SK-N-MC (cell line): Measurements from ENCODE around the gene CALML3.

ENCODE experiments used
- DNase-seq: peaks from one replicate; pipeline ENCODE4 v3.0.0-alpha.2; 2011; ENCODE audit warnings: low read depth, low spot score
- H3K27ac ChIP-seq: fragments of 200-600 bp; sonication (generic); 2 replicates; pipeline ENCODE4 v1.5.1; 2016; ENCODE audit warnings: mixed run types
- H3K36me3 ChIP-seq: fragments of 200-600 bp; sonication (generic); 2 replicates; pipeline ENCODE4 v1.6.1; 2017; ENCODE audit warnings: antibody characterized with exemption, low read length, mixed read lengths; ENCODE audit not compliant: insufficient read depth
- H3K4me3 ChIP-seq: fragments of 200-600 bp; sonication (generic); 2 replicates; pipeline ENCODE4 v1.5.1; 2016
- H3K9ac ChIP-seq: fragments of 200-600 bp; sonication (generic); 2 replicates; pipeline ENCODE4 v1.8.0; 2017; ENCODE audit warnings: mixed run types, mixed read lengths; ENCODE audit not compliant: insufficient read length
- H3K9me3 ChIP-seq: fragments of 200-600 bp; sonication (generic); 2 replicates; pipeline ENCODE4 v1.6.1; 2017; ENCODE audit warnings: low read depth, mild to moderate bottlenecking, antibody characterized with exemption, low read length, moderate library complexity, mixed read lengths
- EZH2 ChIP-seq: fragments of 200-600 bp; sonication (generic); IDR thresholded peaks from one replicate; pipeline ENCODE4 v1.6.1; 2017; ENCODE audit warnings: antibody characterized with exemption
- FOXP2 ChIP-seq: optimal IDR thresholded peaks from 2 replicates; pipeline ENCODE3; 2011; ENCODE audit warnings: mild to moderate bottlenecking, moderate library complexity; ENCODE audit not compliant: insufficient read depth; ENCODE audit errors: extremely low read length, control extremely low read depth
- POLR2AphosphoS5 ChIP-seq: IDR thresholded peaks from 2 replicates; pipeline ENCODE4 v1.6.1; 2012; ENCODE audit warnings: mild to moderate bottlenecking, low read depth, low read length, borderline replicate concordance

CALML3 gene

DNA sequence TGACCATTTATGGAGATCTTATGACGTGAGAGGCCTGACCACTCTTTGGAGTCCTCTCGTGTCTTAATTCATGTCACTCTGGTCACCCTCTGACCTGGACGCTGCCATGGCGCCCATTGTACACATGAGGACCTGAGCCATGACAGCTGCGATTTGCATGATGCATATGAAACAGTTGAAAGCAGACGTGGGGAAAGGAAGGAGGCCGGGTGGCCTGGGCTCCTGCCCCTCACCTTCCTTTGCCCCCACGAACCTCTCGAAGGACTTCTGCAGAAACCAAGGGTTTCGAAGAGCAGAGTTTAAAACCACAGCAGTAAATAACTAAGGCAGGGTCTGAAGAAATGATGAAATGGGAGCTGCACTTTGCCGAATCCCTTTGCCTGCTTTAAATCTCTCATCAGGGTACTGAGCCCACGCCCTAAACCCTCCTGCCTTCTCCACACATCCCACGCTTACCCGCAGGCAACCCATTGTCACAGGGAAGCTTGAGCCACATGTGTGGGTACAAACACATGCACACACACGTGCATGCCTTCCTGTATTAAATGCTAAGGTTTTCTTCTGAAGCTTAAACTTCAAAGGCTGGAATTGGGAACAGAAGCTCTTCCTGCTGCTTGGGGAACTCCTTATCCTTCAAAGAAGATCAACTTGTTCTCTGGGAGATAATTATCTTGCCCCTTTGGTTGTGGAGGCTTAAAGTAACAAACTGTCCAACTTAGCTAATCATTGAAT is 11.7 kb upstream of the CALML3 start:
- no peak for DNase-seq
- H3K4me3 ChIP-seq, result no peak overlapping the region
- no peaks in the 10 kb centered on the region for H3K36me3 ChIP-seq
- TF ChIP-seq EZH2 (no peak), FOXP2 (no peak), POLR2AphosphoS5 (no peak)
- H3K9ac ChIP-seq, result no peak overlapping the region
- H3K27ac ChIP-seq, result no peak overlapping the region
- H3K9me3 ChIP-seq, result no peaks in the 10 kb centered on the region

GRCh38 chr10:5514226-5514850 is 10.4 kb upstream of the CALML3 start:
- Histone ChIP-seq H3K9me3 (no peaks in the 10 kb centered on the region), H3K4me3 (no peak overlapping the region), H3K27ac (no peak overlapping the region), H3K36me3 (no peaks in the 10 kb centered on the region), H3K9ac (no peak overlapping the region)
- DNase-seq, result no peak
- TF ChIP-seq FOXP2, result no peak
- no peak for TF ChIP-seq EZH2
- no peak for TF ChIP-seq POLR2AphosphoS5

DNA sequence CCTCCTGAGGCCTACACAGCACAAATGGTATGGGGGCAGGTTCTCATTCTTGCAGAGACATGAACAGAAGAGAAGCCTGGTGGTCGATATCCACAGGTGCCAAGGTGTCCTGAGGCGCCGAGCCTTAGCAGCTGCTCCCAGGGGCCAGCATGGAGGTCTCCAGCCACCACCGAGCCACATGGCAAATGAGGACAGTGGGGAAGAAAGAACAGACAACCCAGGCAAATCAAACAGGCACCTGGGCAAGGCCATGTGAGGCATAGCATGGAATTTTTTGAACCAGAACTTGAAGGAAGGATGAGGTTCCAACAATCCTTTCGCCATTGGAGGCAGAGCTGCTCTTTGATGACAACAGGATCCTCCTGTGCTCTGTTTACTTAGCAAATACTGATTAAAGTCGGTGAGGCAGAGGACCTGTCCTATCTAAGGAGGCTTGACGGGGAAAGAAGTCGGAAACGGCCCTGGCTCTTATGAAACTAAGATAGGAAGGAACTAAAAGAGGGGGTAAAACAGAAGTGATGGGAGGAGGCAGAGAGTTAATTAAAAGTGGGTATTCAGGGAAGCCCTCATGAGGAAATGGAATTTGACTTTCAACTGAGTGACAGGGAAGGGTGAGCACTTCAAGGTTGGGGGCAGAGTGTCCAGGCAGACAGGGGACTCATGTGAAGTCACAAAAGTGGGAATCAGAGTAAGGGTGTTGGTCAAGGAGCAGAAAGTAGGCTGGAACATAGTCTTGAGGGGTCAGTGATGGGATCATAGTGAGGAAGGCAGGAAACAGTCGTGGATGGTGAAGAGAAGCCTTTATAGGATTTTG is 8.6 kb upstream of the CALML3 start:
- no peaks in the 10 kb centered on the region for H3K9me3 ChIP-seq
- no peak for TF ChIP-seq EZH2
- TF ChIP-seq POLR2AphosphoS5, result no peak
- no peak for TF ChIP-seq FOXP2
- no peak for DNase-seq
- H3K27ac ChIP-seq, result no peak overlapping the region
- no peak overlapping the region for H3K4me3 ChIP-seq
- no peak overlapping the region for H3K9ac ChIP-seq
- H3K36me3 ChIP-seq, result no peaks in the 10 kb centered on the region

- Histone ChIP-seq H3K9ac (no peak overlapping the region), H3K4me3 (no peak overlapping the region), H3K9me3 (no peaks in the 10 kb centered on the region), H3K27ac (no peak overlapping the region), H3K36me3 (no peaks in the 10 kb centered on the region)
- no peak for DNase-seq
- TF ChIP-seq FOXP2, result no peak
- no peak for TF ChIP-seq EZH2
- TF ChIP-seq POLR2AphosphoS5, result no peak
These were observed 7.2 kb upstream of the CALML3 start for GRCh38 chr10:5517546-5517945.

DNA sequence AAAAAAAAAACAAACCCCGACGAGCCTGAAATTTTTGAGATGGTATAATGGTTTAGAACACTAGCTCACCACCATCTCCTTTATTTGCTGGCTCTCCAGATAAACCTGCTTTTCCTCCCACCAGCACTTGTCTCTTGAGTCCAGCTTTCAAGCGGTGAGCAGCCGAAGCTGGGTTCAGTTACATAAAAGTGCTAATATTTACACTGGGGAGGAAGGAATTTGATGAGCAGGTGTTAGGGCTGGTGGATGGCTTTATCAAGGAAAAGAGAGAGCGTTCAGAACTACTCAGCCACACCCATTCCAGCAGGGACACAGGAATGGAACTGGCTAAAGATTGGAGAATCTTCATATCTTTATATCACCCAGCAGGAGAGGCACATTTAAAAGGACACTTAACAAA is 6.6 kb upstream of the CALML3 start:
- DNase-seq, result no peak
- H3K9me3 ChIP-seq, result no peaks in the 10 kb centered on the region
- no peak overlapping the region for H3K27ac ChIP-seq
- TF ChIP-seq POLR2AphosphoS5 (no peak), FOXP2 (no peak), EZH2 (no peak)
- no peak overlapping the region for H3K9ac ChIP-seq
- H3K36me3 ChIP-seq, result no peaks in the 10 kb centered on the region
- no peak overlapping the region for H3K4me3 ChIP-seq

- Histone ChIP-seq H3K27ac (no peak overlapping the region), H3K36me3 (no peaks in the 10 kb centered on the region), H3K9ac (no peak overlapping the region), H3K9me3 (no peaks in the 10 kb centered on the region), H3K4me3 (no peak overlapping the region)
- no peak for TF ChIP-seq FOXP2
- TF ChIP-seq POLR2AphosphoS5, result no peak
- TF ChIP-seq EZH2, result no peak
- DNase-seq, result no peak
These were observed 5.7 kb upstream of the CALML3 start for GRCh38 chr10:5519054-5519453.

GRCh38 chr10:5522913-5523560 is 1.7 kb upstream of the CALML3 start:
- H3K36me3 ChIP-seq, result no peaks in the 10 kb centered on the region
- H3K4me3 ChIP-seq, result no peak overlapping the region
- no peak overlapping the region for H3K27ac ChIP-seq
- H3K9ac ChIP-seq, result no peak overlapping the region
- TF ChIP-seq POLR2AphosphoS5, result no peak
- TF ChIP-seq FOXP2, result no peak
- TF ChIP-seq EZH2, result no peak
- H3K9me3 ChIP-seq, result no peaks in the 10 kb centered on the region
- no peak for DNase-seq
